ENCODE measurements around the gene PDCD11. TPM values are rescaled to one million over a fixed set of nuclear protein-coding genes. Genes with fewer than 3 reads are reported as not detected.

The PDCD11 gene
- polyA plus RNA-seq, 2 donors = 12.2 to 15.5 TPM

GRCh38 chr10:103466734-103467133 lies 70.3 kb downstream of the PDCD11 start:
- Histone ChIP-seq H3K27ac (ENCODE audit: low read depth in 2 of 2, low read length in 1 of 2) (no peak overlapping the region), H3K4me3 (ENCODE audit: low read depth in 1 of 2, low read length in 2 of 2) (no peak overlapping the region), H3K27me3 (ENCODE audit: control insufficient read depth in 1 of 2, insufficient read depth in 2 of 2, low read length in 2 of 2) (no peaks in the 10 kb centered on the region), H3K4me1 (ENCODE audit: control insufficient read depth in 2 of 2, insufficient read depth in 2 of 2, low read length in 1 of 2) (no peaks in the 10 kb centered on the region), H3K9me3 (ENCODE audit: control insufficient read depth in 2 of 2, insufficient read depth in 1 of 2, low read depth in 1 of 2, low read length in 1 of 2) (no peaks in the 10 kb centered on the region), H3K36me3 (ENCODE audit: control insufficient read depth in 2 of 2, insufficient read depth in 2 of 2, low read length in 1 of 2) (no peaks in the 10 kb centered on the region)
- WGBS, 2 donors = 81 to 84% methylated on average over 3 of the region's 3 CpGs

- 90 to 91% methylated on average over 6 to 7 of the region's 7 CpGs for WGBS, 2 donors
- Histone ChIP-seq H3K9me3 (ENCODE audit: control insufficient read depth in 2 of 2, insufficient read depth in 1 of 2, low read depth in 1 of 2, low read length in 1 of 2) (no peaks in the 10 kb centered on the region), H3K36me3 (ENCODE audit: control insufficient read depth in 2 of 2, insufficient read depth in 2 of 2, low read length in 1 of 2) (no peaks in the 10 kb centered on the region), H3K4me3 (ENCODE audit: low read depth in 1 of 2, low read length in 2 of 2) (no peak overlapping the region), H3K27ac (ENCODE audit: low read depth in 2 of 2, low read length in 1 of 2) (no peak overlapping the region), H3K4me1 (ENCODE audit: control insufficient read depth in 2 of 2, insufficient read depth in 2 of 2, low read length in 1 of 2) (no peaks in the 10 kb centered on the region), H3K27me3 (ENCODE audit: control insufficient read depth in 1 of 2, insufficient read depth in 2 of 2, low read length in 2 of 2) (no peaks in the 10 kb centered on the region)
Measured at GRCh38 chr10:103467406-103467805, 71.0 kb downstream of the PDCD11 start.

DNA sequence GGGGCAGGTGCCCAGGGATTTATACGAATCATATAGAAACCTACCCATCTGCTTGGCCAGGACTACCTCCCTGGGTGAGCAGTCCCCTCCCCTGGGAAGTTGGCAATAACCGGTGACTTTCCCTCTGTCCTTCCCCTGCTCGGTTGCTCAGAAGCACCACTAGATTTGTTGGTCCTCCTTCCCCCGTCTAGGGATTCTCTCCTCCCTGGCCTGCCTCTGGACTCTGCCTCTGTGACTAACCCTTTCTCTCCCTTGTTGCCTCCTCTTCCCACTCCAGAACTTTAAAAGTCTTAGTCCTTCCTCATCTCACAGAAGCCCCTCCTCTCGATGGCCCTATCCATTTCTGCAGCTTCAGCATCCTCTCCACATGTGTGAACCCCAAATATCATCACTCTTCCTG lies 72.8 kb downstream of the PDCD11 start:
- H3K36me3 ChIP-seq (ENCODE audit: control insufficient read depth in 2 of 2, insufficient read depth in 2 of 2, low read length in 1 of 2) = no peaks in the 10 kb centered on the region
- H3K9me3 ChIP-seq (ENCODE audit: control insufficient read depth in 2 of 2, insufficient read depth in 1 of 2, low read depth in 1 of 2, low read length in 1 of 2) = no peaks in the 10 kb centered on the region
- no peak overlapping the region for H3K4me3 ChIP-seq (ENCODE audit: low read depth in 1 of 2, low read length in 2 of 2)
- peaks cover 0 to 4% of the 10 kb centered on the region in 2 donors for H3K4me1 ChIP-seq (ENCODE audit: control insufficient read depth in 2 of 2, insufficient read depth in 2 of 2, low read length in 1 of 2)
- no peaks in the 10 kb centered on the region for H3K27me3 ChIP-seq (ENCODE audit: control insufficient read depth in 1 of 2, insufficient read depth in 2 of 2, low read length in 2 of 2)
- WGBS, 2 donors = 52 to 64% methylated on average over 5 of the region's 5 CpGs
- no peak overlapping the region for H3K27ac ChIP-seq (ENCODE audit: low read depth in 2 of 2, low read length in 1 of 2)

DNA sequence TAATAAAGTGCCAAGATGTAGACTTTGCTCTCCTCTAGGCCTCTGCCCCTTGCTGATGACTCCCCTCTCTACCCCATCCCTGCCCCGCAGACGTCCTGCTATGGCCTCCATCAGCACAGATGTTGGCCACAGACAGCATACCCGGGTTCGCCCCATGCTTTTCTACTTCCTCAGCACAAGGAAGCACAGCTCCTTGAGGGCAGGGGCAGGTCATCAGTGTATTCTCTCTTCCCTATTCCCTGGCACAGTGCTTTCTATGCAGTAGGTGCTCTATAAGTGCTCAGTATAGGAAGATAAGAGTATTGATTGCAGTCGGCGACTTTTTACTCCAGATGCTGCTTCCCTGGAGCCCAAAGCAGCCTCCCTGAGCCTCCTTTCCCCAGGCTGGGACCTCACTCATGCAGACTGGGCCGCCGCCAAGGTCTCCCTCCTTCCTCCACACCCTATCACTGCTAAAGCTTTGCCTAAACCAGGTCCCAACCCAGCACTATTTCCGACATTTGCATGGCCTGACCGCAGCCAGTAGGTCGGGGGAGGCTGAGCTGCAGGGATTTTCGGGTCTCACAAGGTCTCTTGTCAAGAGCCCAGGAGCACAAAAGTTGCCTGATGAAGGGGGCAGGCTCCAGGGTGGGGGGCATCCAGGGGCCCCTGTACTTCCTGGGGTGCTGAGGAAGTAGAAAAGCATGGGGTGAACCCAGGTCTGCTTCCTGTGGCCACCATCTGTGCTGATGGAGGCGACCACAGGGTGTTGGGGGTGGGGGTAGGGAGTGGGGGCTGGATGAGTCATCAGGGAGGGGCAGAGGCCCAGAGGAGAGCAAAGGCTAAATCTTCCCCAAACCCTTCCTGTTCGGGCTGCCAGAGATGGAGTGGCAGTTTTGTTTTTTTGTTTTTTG lies 74.6 kb downstream of the PDCD11 start:
- peak overlapping the region in 1 of 2 donors; percentile 6 for H3K27ac ChIP-seq (ENCODE audit: low read depth in 2 of 2, low read length in 1 of 2)
- WGBS, 2 donors = 61 to 63% methylated on average over 14 of the region's 14 CpGs
- no peaks in the 10 kb centered on the region for H3K36me3 ChIP-seq (ENCODE audit: control insufficient read depth in 2 of 2, insufficient read depth in 2 of 2, low read length in 1 of 2)

GRCh38 chr10:103472005-103472404 lies 75.6 kb downstream of the PDCD11 start:
- H3K9me3 ChIP-seq (ENCODE audit: control insufficient read depth in 2 of 2, insufficient read depth in 1 of 2, low read depth in 1 of 2, low read length in 1 of 2) = no peaks in the 10 kb centered on the region
- no peaks in the 10 kb centered on the region for H3K27me3 ChIP-seq (ENCODE audit: control insufficient read depth in 1 of 2, insufficient read depth in 2 of 2, low read length in 2 of 2)
- H3K27ac ChIP-seq (ENCODE audit: low read depth in 2 of 2, low read length in 1 of 2) = peak overlapping the region in 1 of 2 donors; percentile 15
- WGBS, 2 donors = 83 to 86% methylated on average over 2 of the region's 2 CpGs
- no peak overlapping the region for H3K4me3 ChIP-seq (ENCODE audit: low read depth in 1 of 2, low read length in 2 of 2)
- peaks cover 0 to 4% of the 10 kb centered on the region in 2 donors for H3K4me1 ChIP-seq (ENCODE audit: control insufficient read depth in 2 of 2, insufficient read depth in 2 of 2, low read length in 1 of 2)
- no peaks in the 10 kb centered on the region for H3K36me3 ChIP-seq (ENCODE audit: control insufficient read depth in 2 of 2, insufficient read depth in 2 of 2, low read length in 1 of 2)

More for the DNA sequence above, 74.6 kb downstream of the PDCD11 start:
- peaks cover 0 to 4% of the 10 kb centered on the region in 2 donors for H3K4me1 ChIP-seq (ENCODE audit: control insufficient read depth in 2 of 2, insufficient read depth in 2 of 2, low read length in 1 of 2)
- no peaks in the 10 kb centered on the region for H3K9me3 ChIP-seq (ENCODE audit: control insufficient read depth in 2 of 2, insufficient read depth in 1 of 2, low read depth in 1 of 2, low read length in 1 of 2)
- no peak overlapping the region for H3K4me3 ChIP-seq (ENCODE audit: low read depth in 1 of 2, low read length in 2 of 2)
- H3K27me3 ChIP-seq (ENCODE audit: control insufficient read depth in 1 of 2, insufficient read depth in 2 of 2, low read length in 2 of 2) = no peaks in the 10 kb centered on the region

- no peaks in the 10 kb centered on the region for H3K9me3 ChIP-seq (ENCODE audit: control insufficient read depth in 2 of 2, insufficient read depth in 1 of 2, low read depth in 1 of 2, low read length in 1 of 2)
- peaks cover 0 to 4% of the 10 kb centered on the region in 2 donors for H3K4me1 ChIP-seq (ENCODE audit: control insufficient read depth in 2 of 2, insufficient read depth in 2 of 2, low read length in 1 of 2)
- H3K27ac ChIP-seq (ENCODE audit: low read depth in 2 of 2, low read length in 1 of 2) = no peak overlapping the region
- H3K27me3 ChIP-seq (ENCODE audit: control insufficient read depth in 1 of 2, insufficient read depth in 2 of 2, low read length in 2 of 2) = no peaks in the 10 kb centered on the region
- H3K4me3 ChIP-seq (ENCODE audit: low read depth in 1 of 2, low read length in 2 of 2) = no peak overlapping the region
- 65 to 72% methylated on average over 32 of the region's 32 CpGs for WGBS, 2 donors
- no peaks in the 10 kb centered on the region for H3K36me3 ChIP-seq (ENCODE audit: control insufficient read depth in 2 of 2, insufficient read depth in 2 of 2, low read length in 1 of 2)
Measured at GRCh38 chr10:103473261-103473671, 76.8 kb downstream of the PDCD11 start.

GRCh38 chr10:103474077-103474476 lies 77.7 kb downstream of the PDCD11 start:
- Histone ChIP-seq H3K27me3 (ENCODE audit: control insufficient read depth in 1 of 2, insufficient read depth in 2 of 2, low read length in 2 of 2) (no peaks in the 10 kb centered on the region), H3K27ac (ENCODE audit: low read depth in 2 of 2, low read length in 1 of 2) (no peak overlapping the region), H3K4me3 (ENCODE audit: low read depth in 1 of 2, low read length in 2 of 2) (no peak overlapping the region), H3K4me1 (ENCODE audit: control insufficient read depth in 2 of 2, insufficient read depth in 2 of 2, low read length in 1 of 2) (peaks cover 2 to 4% of the 10 kb centered on the region in 2 donors), H3K36me3 (ENCODE audit: control insufficient read depth in 2 of 2, insufficient read depth in 2 of 2, low read length in 1 of 2) (no peaks in the 10 kb centered on the region), H3K9me3 (ENCODE audit: control insufficient read depth in 2 of 2, insufficient read depth in 1 of 2, low read depth in 1 of 2, low read length in 1 of 2) (no peaks in the 10 kb centered on the region)
- 88 to 90% methylated on average over 3 of the region's 3 CpGs for WGBS, 2 donors

DNA sequence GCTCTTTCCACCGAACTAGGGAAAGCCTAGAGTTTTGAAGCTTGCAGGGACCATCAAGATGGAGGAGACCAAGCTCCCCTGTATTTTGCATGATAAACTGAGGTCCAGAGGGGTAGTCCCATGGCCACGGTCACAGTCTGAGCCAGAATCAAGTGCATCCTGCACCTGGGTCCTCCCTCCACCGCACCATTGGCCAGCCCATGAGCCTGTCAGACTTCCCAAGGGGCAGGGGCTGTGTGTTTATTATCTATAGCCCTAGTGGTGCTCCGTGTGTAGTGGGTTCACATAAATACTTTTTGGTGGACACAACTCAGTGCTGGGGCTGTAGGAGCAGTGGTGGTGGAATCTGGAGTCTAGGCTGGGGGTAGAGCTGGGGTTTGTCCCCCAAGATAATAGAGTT lies 79.0 kb downstream of the PDCD11 start:
- H3K4me1 ChIP-seq (ENCODE audit: control insufficient read depth in 2 of 2, insufficient read depth in 2 of 2, low read length in 1 of 2) = peaks cover 2 to 6% of the 10 kb centered on the region in 2 donors
- H3K27ac ChIP-seq (ENCODE audit: low read depth in 2 of 2, low read length in 1 of 2) = no peak overlapping the region
- no peaks in the 10 kb centered on the region for H3K36me3 ChIP-seq (ENCODE audit: control insufficient read depth in 2 of 2, insufficient read depth in 2 of 2, low read length in 1 of 2)
- no peaks in the 10 kb centered on the region for H3K27me3 ChIP-seq (ENCODE audit: control insufficient read depth in 1 of 2, insufficient read depth in 2 of 2, low read length in 2 of 2)
- no peaks in the 10 kb centered on the region for H3K9me3 ChIP-seq (ENCODE audit: control insufficient read depth in 2 of 2, insufficient read depth in 1 of 2, low read depth in 1 of 2, low read length in 1 of 2)
- H3K4me3 ChIP-seq (ENCODE audit: low read depth in 1 of 2, low read length in 2 of 2) = no peak overlapping the region
- WGBS, 2 donors = 85 to 88% methylated on average over 4 of the region's 4 CpGs

DNA sequence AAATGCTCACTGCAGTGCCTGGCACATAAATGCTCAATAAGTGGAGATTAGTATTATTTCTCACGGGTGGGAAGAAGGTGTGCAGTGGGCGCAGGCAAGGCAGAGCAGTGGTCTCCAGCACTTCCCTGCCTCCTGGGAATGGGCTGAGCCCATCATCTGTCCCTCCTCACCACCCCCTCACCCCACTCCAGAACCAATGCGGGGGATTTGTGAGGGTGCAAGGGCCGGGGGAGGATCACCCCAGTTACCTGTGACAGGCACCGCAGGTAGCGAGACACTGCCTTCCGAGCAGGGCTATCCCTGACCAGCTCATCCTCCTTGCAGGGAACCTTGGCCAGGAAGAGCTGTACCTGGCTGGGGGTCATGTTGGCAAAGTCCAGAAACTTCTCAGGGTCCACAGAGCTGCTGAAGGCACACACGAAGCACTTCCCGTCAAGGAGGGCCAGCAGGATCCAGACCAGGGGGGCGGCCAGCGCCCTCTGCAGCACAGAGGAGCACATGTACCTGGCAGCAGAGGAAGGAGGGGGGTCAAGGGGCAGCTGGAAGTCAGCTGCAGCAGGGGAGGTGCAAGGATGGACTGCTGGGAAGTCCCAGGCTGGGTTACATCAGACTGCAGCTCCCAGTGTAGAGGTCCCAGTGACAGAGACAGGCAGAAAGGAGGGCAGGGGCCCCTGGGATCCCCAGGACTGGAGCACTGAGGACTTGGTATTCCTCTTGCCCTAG lies 79.8 kb downstream of the PDCD11 start:
- Histone ChIP-seq H3K27me3 (ENCODE audit: control insufficient read depth in 1 of 2, insufficient read depth in 2 of 2, low read length in 2 of 2) (no peaks in the 10 kb centered on the region), H3K9me3 (ENCODE audit: control insufficient read depth in 2 of 2, insufficient read depth in 1 of 2, low read depth in 1 of 2, low read length in 1 of 2) (no peaks in the 10 kb centered on the region), H3K36me3 (ENCODE audit: control insufficient read depth in 2 of 2, insufficient read depth in 2 of 2, low read length in 1 of 2) (no peaks in the 10 kb centered on the region), H3K4me3 (ENCODE audit: low read depth in 1 of 2, low read length in 2 of 2) (no peak overlapping the region), H3K4me1 (ENCODE audit: control insufficient read depth in 2 of 2, insufficient read depth in 2 of 2, low read length in 1 of 2) (peaks cover 2 to 6% of the 10 kb centered on the region in 2 donors), H3K27ac (ENCODE audit: low read depth in 2 of 2, low read length in 1 of 2) (no peak overlapping the region)
- WGBS, 2 donors = 74 to 78% methylated on average over 11 of the region's 11 CpGs
